GM12873 (cell line): Measurements from ENCODE around the gene SETD7.

Experiments used
- TF ChIP-seq, protein P1 (sequence below): IDR thresholded peaks from 2 replicates; pipeline ENCODE4 v1.5.1; 2012; ENCODE audit warnings: low read depth, mild to moderate bottlenecking, moderate library complexity, low read length, control low read depth; ENCODE audit not compliant: insufficient read depth; ENCODE audit errors: missing control alignments

Gene SETD7

DNA sequence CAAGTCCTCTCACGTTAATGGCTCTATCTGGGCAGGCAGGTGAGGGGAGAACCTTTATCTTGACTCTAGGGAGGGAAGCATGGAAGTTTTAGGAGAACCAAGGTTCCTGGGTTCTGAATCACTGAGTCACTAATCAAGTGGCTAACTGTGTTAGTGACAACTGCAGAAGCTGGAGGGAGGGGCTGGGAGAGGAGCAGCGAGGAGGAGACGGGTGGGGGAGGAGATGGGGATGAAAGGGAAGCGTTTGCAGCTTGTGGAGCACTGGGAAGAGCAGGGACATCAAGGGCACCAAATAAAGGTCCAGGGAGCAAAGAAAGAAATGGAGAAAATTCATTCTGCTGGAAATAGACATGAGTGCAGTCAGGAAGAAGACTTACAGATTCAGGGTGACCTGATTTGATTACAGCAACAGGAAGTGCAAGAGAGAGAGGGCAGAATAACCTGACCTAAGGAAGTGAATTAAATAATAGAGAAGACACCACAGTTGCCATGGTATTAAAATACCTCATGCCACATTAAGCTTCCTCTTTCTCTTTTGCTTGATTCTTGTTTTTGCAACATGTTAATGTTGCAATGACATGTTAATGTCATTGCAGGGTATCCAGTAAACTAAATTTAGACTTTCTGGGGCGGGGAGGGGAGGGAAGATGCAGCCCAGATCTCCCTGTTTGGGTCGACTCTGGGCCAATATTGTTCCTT, 4.5 kb upstream of the SETD7 start:
- TF ChIP-seq, protein P1, sequence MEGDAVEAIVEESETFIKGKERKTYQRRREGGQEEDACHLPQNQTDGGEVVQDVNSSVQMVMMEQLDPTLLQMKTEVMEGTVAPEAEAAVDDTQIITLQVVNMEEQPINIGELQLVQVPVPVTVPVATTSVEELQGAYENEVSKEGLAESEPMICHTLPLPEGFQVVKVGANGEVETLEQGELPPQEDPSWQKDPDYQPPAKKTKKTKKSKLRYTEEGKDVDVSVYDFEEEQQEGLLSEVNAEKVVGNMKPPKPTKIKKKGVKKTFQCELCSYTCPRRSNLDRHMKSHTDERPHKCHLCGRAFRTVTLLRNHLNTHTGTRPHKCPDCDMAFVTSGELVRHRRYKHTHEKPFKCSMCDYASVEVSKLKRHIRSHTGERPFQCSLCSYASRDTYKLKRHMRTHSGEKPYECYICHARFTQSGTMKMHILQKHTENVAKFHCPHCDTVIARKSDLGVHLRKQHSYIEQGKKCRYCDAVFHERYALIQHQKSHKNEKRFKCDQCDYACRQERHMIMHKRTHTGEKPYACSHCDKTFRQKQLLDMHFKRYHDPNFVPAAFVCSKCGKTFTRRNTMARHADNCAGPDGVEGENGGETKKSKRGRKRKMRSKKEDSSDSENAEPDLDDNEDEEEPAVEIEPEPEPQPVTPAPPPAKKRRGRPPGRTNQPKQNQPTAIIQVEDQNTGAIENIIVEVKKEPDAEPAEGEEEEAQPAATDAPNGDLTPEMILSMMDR, result no peak

DNA sequence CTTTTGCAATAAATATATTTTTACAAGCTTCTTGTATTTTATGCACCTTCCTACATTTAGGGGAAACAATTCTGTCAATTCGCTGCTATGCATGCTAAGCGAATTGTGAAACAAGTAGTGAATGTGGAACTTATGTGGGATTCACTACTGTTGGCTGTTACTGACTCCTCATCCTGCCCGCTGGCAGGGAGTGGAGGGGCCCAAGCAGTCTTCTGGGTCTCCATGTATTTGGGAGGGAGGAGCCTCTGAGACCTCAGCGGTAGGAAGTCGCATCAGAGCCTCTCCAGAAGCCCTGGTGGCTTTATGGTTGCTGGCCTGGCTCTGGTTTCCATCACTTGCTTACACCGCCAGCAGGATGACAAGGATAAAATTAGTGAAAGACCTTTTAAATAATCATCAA, 3.7 kb upstream of the SETD7 start:
- TF ChIP-seq, protein P1, result no peak

DNA sequence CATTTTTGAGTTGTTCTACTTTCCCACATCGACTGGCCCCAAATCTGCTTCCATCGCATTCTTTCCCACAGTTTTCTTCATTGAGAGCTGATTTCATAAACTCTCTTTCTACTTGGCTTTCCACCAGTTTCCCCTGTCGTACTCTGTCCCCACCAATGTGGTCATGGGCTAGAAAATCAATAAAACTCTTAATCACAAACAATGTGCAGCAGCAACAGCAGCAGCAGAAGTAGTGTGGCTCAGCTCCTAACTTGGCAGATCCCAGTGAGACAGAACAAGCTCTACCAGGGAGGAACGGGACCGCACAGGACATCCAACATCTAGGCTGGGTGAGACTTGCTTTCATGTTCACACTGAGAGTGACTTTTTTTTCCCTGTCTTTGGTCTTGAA, 3.1 kb upstream of the SETD7 start:
- TF ChIP-seq, protein P1, result no peak

DNA sequence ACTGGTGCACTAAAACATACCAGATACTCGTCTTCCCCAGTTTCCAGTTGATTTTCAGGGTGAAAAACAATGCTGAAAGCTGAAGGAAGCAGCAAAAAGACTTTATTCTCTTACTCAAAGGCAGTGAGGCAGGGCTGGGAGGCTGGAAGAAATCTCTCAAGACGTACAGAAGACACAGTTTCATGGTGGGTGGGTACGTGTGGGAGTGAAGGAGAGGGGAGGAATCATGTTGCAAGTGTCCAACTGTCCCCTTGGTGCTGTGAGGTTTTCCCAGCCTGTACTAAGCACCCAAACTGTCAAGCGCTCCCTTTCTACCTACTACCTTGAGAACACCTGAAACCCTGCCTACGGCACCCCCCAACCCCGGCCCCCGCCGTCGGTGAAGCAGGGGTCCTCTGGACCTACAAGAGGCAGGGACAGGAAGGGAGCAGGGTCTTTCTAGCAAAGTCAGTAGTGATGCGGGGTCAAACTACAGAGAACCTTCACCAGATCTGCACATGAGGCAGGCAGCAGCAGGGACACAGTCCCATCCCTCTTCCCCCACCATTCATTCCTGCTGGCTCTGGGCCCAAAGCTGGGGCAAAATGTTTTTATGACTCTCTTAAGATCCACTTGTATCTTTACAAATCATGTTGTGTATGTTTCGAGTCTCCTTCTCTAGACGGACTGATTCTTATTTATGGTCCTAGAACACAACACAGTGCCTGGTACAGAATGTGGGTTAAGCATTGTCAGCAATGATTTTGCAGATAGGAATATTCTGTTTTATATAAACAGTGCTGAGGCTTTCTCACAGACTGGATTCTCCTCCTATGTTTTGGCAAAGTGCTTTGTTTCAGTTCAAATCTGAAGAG, 2.4 kb upstream of the SETD7 start:
- TF ChIP-seq, protein P1, result no peak

DNA sequence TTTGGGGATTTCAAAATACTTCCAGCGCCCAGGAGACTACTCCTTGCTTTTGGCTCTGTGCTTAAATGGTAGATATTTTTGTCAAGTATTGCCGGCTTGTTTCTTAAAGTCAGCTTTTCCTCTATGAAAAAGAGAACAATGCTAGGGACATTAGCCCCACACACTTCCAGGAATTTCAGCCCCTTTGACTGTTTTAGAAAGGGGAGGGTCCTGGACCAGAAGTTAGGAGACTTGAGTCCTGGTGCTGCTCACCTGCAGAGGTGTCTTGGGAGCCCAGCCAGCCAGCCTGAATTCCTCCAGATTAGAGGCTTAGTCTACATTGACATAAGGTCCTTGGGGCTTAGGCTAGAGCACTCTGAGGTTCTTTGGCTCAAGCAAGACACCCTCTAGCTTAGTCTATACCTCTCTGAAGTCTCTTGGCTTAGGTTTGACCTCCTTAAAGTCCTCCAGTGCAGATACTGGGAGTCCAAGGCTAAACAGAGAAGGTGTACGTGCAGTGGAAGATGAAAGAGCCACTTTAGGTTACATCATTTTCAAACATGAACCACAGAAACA, 1.6 kb upstream of the SETD7 start:
- TF ChIP-seq, protein P1, result no peak

DNA sequence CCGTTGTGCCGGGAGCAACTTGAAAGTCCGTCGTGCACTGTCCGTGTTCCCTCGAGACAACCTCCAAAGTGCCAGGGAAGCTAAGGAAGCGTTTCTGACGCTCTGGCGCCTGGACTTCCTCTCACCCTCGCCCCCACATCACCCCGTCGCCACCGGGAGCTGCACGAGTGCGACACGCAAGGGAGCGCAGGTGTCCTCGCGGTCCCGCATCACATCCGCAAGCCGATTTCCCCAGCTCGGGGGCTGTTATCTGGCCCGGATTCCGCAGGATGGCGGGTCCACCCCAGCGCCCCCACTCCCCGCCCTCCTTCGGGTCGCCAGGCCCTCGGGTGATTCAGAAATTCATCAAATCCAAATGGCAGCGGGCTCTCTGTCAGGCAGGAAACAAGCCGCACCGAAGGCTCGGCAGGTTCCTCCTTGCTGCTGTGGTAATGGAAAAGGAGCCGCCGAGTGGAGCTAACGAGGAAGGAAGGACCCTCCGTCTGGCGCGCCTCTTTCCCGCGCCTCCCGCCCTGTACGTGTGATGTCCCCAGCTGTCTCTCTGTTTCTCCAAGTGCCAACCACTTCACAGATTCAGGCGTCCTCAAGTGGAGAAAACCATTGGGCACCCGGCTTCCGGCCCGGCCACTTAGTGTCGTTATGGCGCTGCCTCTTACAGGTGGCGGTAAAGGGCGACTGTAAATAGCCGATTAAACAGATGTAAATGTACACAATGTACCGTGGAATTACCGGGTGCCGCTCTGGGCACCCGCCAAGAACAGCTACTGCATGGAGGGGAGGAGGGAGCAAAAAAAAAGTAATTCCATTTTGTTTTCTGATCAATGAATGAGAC, 921 bp upstream of the SETD7 start:
- TF ChIP-seq, protein P1, result no peak

DNA sequence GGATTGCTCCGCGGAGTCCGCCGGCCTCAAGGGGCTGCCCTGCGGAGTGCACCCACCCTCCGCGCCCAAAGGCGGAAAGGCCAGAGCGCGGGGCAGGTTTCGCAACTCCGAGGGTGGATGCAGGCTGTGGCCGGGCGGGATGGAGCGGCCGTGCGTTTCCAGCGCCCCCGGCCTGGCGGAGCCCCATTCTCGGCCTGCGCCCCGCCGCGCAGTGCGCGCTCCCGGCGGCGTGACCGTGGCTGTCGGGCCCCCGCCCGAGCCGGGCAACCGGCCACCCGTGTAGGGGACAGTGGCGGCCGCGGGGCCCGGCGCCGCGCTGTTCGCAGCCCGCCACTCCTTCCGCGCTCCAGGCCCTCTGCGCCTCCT, 331 bp downstream of the SETD7 start:
- TF ChIP-seq, protein P1, result no peak
